ENCODE results near the gene PALLD. TPM values are rescaled to one million over a fixed set of nuclear protein-coding genes. Genes with fewer than 3 reads are reported as not detected.

The PALLD gene
- total and polyA plus RNA-seq, 2 of the 13 experiments (the other 11 are each of a cell fraction or from before 2014, with no cell fraction given): 0.50 to 1.5 TPM

GRCh38 chr4:168713253-168713652, 216.4 kb downstream of the PALLD start:
- WGBS (ENCODE audit: low lambda C conversion rate): 4% methylated on average over 2 of the region's 2 CpGs
- POLR2A ChIA-PET: no interaction called here
- FAIRE-seq: no peak
- Histone ChIP-seq H3K9me3 (ENCODE audit: low read length) (no peaks in the 10 kb centered on the region), H3K36me3 (replicated peaks in 1 of 2; ENCODE audit: control insufficient read depth in 1 of 2, insufficient read depth in 2 of 2, low read length in 2 of 2) (no peaks in the 10 kb centered on the region), H3K27ac (ENCODE audit: extremely low read length, insufficient read depth, low read length) (no peak overlapping the region), H3K9ac (ENCODE audit: insufficient read depth, low read depth, low read length) (no peak overlapping the region), H3K79me2 (ENCODE audit: insufficient read depth, low read length) (no peaks in the 10 kb centered on the region), H3K4me2 (ENCODE audit: low read depth, low read length) (no peak overlapping the region), H3K4me3 (replicated peaks in 1 of 3; ENCODE audit: insufficient read depth in 1 of 3, low read depth in 2 of 3, low read length in 3 of 3) (no peak overlapping the region), H2AFZ (ENCODE audit: low read length) (no peak overlapping the region), H3K27me3 (ENCODE audit: control insufficient read depth in 1 of 2, insufficient read depth in 2 of 2, low read length in 2 of 2) (peaks cover 0 to 3% of the 10 kb centered on the region in 2 experiments; a peak in 1 of 5 replicates), H4K20me1 (ENCODE audit: insufficient read depth, low read length) (no peaks in the 10 kb centered on the region), H3K4me1 (ENCODE audit: insufficient read depth, low read length) (no peaks in the 10 kb centered on the region)
- no TSS peak for BruUV-seq (replicated peaks)
- in situ Hi-C loops (cut with HindIII; ENCODE audit: extremely low pct_ligation_motif_present, low pct_unique_long_range_greater_than_20kb) (loop anchor here (10.0 kb wide), 1 partner anchor 202 kb away; no protein-coding TSS in a partner anchor), intact Hi-C loops (cut with micrococcal nuclease; ENCODE audit: unreplicated experiment) (no loop called here)
- TF ChIP-seq PLRG1 (conservative IDR thresholded peaks at IDR 0.05) (no peak), YEATS2 (CRISPR knock-in tag; IDR thresholded peaks at IDR 0.05; ENCODE audit: borderline replicate concordance) (no peak), SNAPC2 (CRISPR knock-in tag; IDR thresholded peaks at IDR 0.05) (no peak), ZNF879 (CRISPR knock-in tag; IDR thresholded peaks at IDR 0.05) (no peak), IKZF4 (CRISPR knock-in tag; IDR thresholded peaks at IDR 0.05; ENCODE audit: borderline replicate concordance, low read depth, not compliant biosample characterization) (no peak), ZSCAN12 (CRISPR knock-in tag; IDR thresholded peaks at IDR 0.05) (no peak), ELF4 (CRISPR knock-in tag; IDR thresholded peaks at IDR 0.05; ENCODE audit: borderline replicate concordance) (no peak)
- TF ChIP-seq, protein P1, sequence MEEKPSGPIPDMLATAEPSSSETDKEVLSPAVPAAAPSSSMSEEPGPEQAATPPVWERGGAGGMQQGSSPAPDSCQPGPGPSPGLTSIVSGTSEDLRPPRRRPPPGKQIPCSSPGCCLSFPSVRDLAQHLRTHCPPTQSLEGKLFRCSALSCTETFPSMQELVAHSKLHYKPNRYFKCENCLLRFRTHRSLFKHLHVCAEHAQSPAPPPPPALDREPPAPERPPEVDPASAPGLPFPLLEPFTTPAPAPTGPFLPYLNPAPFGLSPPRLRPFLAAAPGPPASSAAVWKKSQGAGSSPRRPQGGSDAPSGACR (CRISPR knock-in tag; IDR thresholded peaks at IDR 0.05): no peak
- no peak for ATAC-seq
- no peak for DNase-seq (ENCODE audit: low spot score)
- CTCF ChIA-PET (ENCODE audit: low intra/inter-chr PET ratio, low total read pairs): no interaction called here

GRCh38 chr4:168715896-168716295, 219.0 kb downstream of the PALLD start:
- no TSS peak for BruUV-seq (replicated peaks)
- CTCF ChIA-PET (ENCODE audit: low intra/inter-chr PET ratio, low total read pairs): no interaction called here
- POLR2A ChIA-PET: no interaction called here
- TF ChIP-seq MAFK (conservative IDR thresholded peaks at IDR 0.05 in 1 of 2, IDR thresholded peaks at IDR 0.05 in 1 of 2; ENCODE audit: low read length in 2 of 2) (no peak), ZNF576 (CRISPR knock-in tag; IDR thresholded peaks at IDR 0.05) (no peak), BCL3 (CRISPR knock-in tag; IDR thresholded peaks at IDR 0.05) (no peak), ZNF263 (CRISPR knock-in tag; IDR thresholded peaks at IDR 0.05) (no peak), NR2F2 (IDR thresholded peaks at IDR 0.05; ENCODE audit: borderline replicate concordance, low read depth) (no peak), WIZ (CRISPR knock-in tag; IDR thresholded peaks at IDR 0.05) (no peak), DR1 (CRISPR knock-in tag; IDR thresholded peaks at IDR 0.05) (no peak), HINFP (CRISPR knock-in tag; IDR thresholded peaks at IDR 0.05; ENCODE audit: low read depth) (no peak), ZNF30 (CRISPR knock-in tag; IDR thresholded peaks at IDR 0.05) (no peak)

More at GRCh38 chr4:168715896-168716295, 219.0 kb downstream of the PALLD start:
- no peak for ATAC-seq
- H3K79me2 ChIP-seq (ENCODE audit: insufficient read depth, low read length): no peaks in the 10 kb centered on the region
- H3K9ac ChIP-seq (ENCODE audit: insufficient read depth, low read depth, low read length): no peak overlapping the region
- in situ Hi-C loops (cut with HindIII; ENCODE audit: extremely low pct_ligation_motif_present, low pct_unique_long_range_greater_than_20kb) (loop anchor here (10.0 kb wide), 1 partner anchor 199 kb away; no protein-coding TSS in a partner anchor), intact Hi-C loops (cut with micrococcal nuclease; ENCODE audit: unreplicated experiment) (no loop called here)
- WGBS (ENCODE audit: low lambda C conversion rate): 45% methylated on average over 7 of the region's 7 CpGs
- DNase-seq (ENCODE audit: low spot score): no peak
- no peaks in the 10 kb centered on the region for H3K4me1 ChIP-seq (ENCODE audit: insufficient read depth, low read length)
- H3K9me3 ChIP-seq (ENCODE audit: low read length): no peaks in the 10 kb centered on the region
- H4K20me1 ChIP-seq (ENCODE audit: insufficient read depth, low read length): no peaks in the 10 kb centered on the region
- H3K4me3 ChIP-seq (replicated peaks in 1 of 3; ENCODE audit: insufficient read depth in 1 of 3, low read depth in 2 of 3, low read length in 3 of 3): no peak overlapping the region
- no peak overlapping the region for H3K27ac ChIP-seq (ENCODE audit: extremely low read length, insufficient read depth, low read length)
- H3K36me3 ChIP-seq (replicated peaks in 1 of 2; ENCODE audit: control insufficient read depth in 1 of 2, insufficient read depth in 2 of 2, low read length in 2 of 2): no peaks in the 10 kb centered on the region
- H3K27me3 ChIP-seq (ENCODE audit: control insufficient read depth in 1 of 2, insufficient read depth in 2 of 2, low read length in 2 of 2): peaks cover 0 to 3% of the 10 kb centered on the region in 2 experiments; a peak in 1 of 5 replicates
- H3K4me2 ChIP-seq (ENCODE audit: low read depth, low read length): no peak overlapping the region
- no peak for FAIRE-seq
- no peak overlapping the region for H2AFZ ChIP-seq (ENCODE audit: low read length)
